Mesothelial cell of epicardium (in vitro differentiated cells): ENCODE results near the gene KLHL12. TPM values are rescaled to one million over a fixed set of nuclear protein-coding genes. Genes with fewer than 3 reads are reported as not detected.
A peak's percentile ranks its signal among the peaks of the same experiment; 100 is the strongest.

Experiments used
- DNase-seq, 2 experiments: peaks; one replicate each; pipeline ENCODE4 v3.0.0; 2021; ENCODE audit warnings: low spot score in 2 of 2; ENCODE audit not compliant: unreplicated experiment in 2 of 2
- H3K27ac Mint-ChIP-seq: 2 replicates; pipeline ENCODE4 v1.8.0; 2021; ENCODE audit warnings: mixed read lengths
- H3K27me3 Mint-ChIP-seq: 2 replicates; pipeline ENCODE4 v1.8.0; 2021; ENCODE audit warnings: low read depth, mixed read lengths
- H3K36me3 Mint-ChIP-seq: 2 replicates; pipeline ENCODE4 v1.8.0; 2021; ENCODE audit warnings: mixed read lengths
- H3K4me1 Mint-ChIP-seq: 2 replicates; pipeline ENCODE4 v1.8.0; 2021; ENCODE audit warnings: mixed read lengths
- H3K4me3 Mint-ChIP-seq: 2 replicates; pipeline ENCODE4 v1.8.0; 2021; ENCODE audit warnings: mild to moderate bottlenecking, moderate library complexity, mixed read lengths
- H3K9me3 Mint-ChIP-seq: 2 replicates; pipeline ENCODE4 v1.8.0; 2021; ENCODE audit warnings: mixed read lengths
- CTCF ChIP-seq: fragments of 200-600 bp; sonication (generic); IDR thresholded peaks from one replicate; pipeline ENCODE4 v1.5.0; 2021; ENCODE audit warnings: antibody characterized with exemption; ENCODE audit not compliant: unreplicated experiment
- total RNA-seq: library from RNA; stranded (reverse); gene quantifications from 3 replicates; pipeline ENCODE4 v1.2.1, GENCODE V29; 2021

KLHL12 gene
- 26.5 to 31.0 TPM (median 27.8 TPM) in 3 replicates for total RNA-seq

GRCh38 chr1:202926581-202927491 lies at the start of gene KLHL12:
TSS of gene KLHL12 (minus strand) at chr1:202927234. CDS start at chr1:202925162, 2,072 bp downstream.
- Mint-ChIP-seq H3K27ac (peak within 1 kb of the TSS; percentile 95), H3K4me3 (peak within 1 kb of the TSS; percentile 92), H3K4me1 (peaks cover 6% of the 10 kb centered on the region), H3K27me3 (no peaks in the 10 kb centered on the region), H3K9me3 (no peaks in the 10 kb centered on the region), H3K36me3 (peaks cover 6% of the 10 kb centered on the region)
- TF ChIP-seq CTCF, result peak; percentile 50
- DNase-seq, result peak; percentile 98

GRCh38 chr1:202976633-202977032 lies 49.6 kb upstream of the KLHL12 start:
- Mint-ChIP-seq H3K27ac (no peak overlapping the region), H3K4me3 (no peak overlapping the region), H3K27me3 (peaks cover 72% of the 10 kb centered on the region), H3K4me1 (no peaks in the 10 kb centered on the region), H3K36me3 (no peaks in the 10 kb centered on the region), H3K9me3 (no peaks in the 10 kb centered on the region)
- no peak for TF ChIP-seq CTCF
- DNase-seq, result no peak

GRCh38 chr1:202974856-202975255 lies 47.8 kb upstream of the KLHL12 start:
- no peak for DNase-seq
- Mint-ChIP-seq H3K27me3 (peaks cover 70% of the 10 kb centered on the region), H3K27ac (no peak overlapping the region), H3K4me3 (no peak overlapping the region), H3K4me1 (no peaks in the 10 kb centered on the region), H3K36me3 (no peaks in the 10 kb centered on the region), H3K9me3 (no peaks in the 10 kb centered on the region)
- TF ChIP-seq CTCF, result no peak

GRCh38 chr1:202972046-202972445 lies 45.0 kb upstream of the KLHL12 start:
- Mint-ChIP-seq H3K27me3 (peaks cover 48% of the 10 kb centered on the region), H3K36me3 (no peaks in the 10 kb centered on the region), H3K9me3 (no peaks in the 10 kb centered on the region), H3K27ac (no peak overlapping the region), H3K4me3 (no peak overlapping the region), H3K4me1 (peaks cover 13% of the 10 kb centered on the region)
- TF ChIP-seq CTCF, result no peak
- no peak for DNase-seq

GRCh38 chr1:202968895-202969295 lies 41.9 kb upstream of the KLHL12 start:
- peak; percentile 26 for TF ChIP-seq CTCF
- H3K27ac Mint-ChIP-seq, result peak overlapping the region; percentile 21
- H3K4me3 Mint-ChIP-seq, result peak overlapping the region; percentile 46
- no peak for DNase-seq
- no peaks in the 10 kb centered on the region for H3K36me3 Mint-ChIP-seq
- H3K27me3 Mint-ChIP-seq, result peaks cover 27% of the 10 kb centered on the region
- H3K9me3 Mint-ChIP-seq, result no peaks in the 10 kb centered on the region
- peaks cover 16% of the 10 kb centered on the region for H3K4me1 Mint-ChIP-seq
